GM18499 (cell line): Measurements from ENCODE around the gene MUSTN1.

Source experiments
- ATAC-seq: cut with Tn5 transposase; IDR thresholded peaks from one replicate; pipeline ENCODE4 v1.9.1; 2021; ENCODE audit warnings: moderate number of reproducible peaks; ENCODE audit not compliant: insufficient read depth, unreplicated experiment

Gene MUSTN1

DNA sequence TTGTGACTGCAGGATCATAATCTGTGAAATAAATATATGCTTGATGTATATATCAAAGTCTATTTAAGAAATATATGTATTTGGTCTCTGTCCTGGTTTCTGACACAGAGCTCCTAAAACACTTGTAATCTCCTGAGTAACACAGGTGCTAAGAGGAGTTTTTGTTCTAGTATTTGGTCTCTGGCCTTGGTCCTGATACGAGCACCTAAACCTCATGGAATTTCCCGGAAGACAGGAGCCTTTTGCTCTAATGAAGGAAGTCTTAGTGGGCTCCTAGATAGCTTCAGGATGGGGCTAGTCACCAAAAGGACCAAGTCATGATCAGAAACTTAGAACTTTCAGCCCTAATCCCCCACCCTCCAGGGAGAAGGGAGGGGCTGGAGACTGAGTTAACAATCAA lies 19.2 kb upstream of the MUSTN1 start:
- no peak for ATAC-seq

DNA sequence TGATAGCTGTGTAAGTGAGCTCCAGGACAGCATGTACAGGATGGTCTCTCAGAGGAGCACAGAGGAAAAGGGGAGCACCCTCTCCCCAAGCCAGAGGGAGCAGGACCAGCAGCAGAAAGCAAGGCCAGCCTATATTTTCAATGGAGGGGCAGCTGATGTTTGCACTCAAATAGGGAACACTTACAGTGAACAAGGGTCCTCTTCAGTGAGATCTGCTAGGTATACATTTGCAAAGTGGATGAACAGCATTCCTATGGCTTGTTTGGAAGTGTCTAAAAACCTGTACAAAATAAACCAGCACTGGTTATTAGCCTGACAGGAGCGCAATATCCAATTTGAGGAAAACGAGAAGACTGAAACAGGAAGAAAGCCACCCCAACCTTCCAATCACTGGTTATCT lies 17.6 kb upstream of the MUSTN1 start:
- ATAC-seq, result no peak

DNA sequence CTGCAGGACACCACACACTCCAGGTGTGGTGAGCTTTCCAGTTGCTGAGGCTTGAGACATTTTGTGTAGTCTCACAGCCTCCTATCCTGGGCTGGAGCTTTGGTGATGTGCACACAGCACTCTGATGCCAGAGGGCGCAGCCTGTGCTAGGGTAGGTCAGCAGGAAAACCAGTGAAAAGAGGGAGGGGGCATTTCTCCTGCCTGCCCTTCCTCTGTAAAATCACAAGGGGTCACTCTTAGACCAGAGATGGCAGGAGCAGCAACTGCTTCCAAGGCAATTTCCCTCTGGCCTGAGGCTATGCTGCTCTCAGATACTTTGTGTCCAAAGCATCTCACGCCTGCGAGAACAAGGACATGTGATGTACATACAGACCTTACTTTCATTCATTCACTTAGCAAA lies 16.5 kb upstream of the MUSTN1 start:
- no peak for ATAC-seq

DNA sequence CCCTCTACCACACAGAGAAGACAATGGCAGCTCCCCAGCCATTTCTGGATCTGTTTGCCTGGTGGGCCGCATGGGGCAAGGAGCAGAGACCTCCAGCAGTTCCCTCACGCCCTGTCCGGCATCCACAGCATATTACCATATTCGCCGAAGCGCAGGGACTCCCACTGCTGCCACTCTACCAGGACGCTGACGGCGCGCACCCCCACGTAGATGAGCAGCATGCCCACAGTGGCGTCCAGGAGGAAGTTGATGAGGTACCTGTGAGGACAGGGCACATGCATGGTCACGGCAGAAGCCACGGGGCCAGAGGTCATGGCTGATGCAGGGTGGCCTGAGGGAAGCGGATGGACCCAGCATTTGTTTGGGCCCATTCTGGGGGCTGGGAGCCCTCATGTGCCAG lies 14.8 kb upstream of the MUSTN1 start:
- ATAC-seq, result no peak

DNA sequence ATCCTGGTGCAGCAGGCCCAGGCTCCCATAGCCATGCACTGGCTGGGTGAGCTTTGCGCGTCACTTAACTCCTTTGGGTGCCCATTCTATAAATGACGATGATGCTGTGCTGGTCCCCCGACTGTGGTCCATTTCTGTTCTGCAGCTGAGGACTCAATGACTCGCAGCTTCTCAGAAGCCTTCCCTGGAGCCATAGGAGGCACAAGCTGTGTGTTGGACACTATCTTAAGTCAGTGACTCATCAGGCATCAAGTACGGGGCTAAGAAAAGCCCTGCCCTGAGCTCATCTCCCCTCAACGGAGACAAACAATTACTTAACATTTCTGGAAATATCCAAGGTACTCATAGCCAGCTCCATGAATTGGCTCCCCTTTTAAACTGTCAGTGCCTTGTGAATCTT lies 13.8 kb upstream of the MUSTN1 start:
- no peak for ATAC-seq

DNA sequence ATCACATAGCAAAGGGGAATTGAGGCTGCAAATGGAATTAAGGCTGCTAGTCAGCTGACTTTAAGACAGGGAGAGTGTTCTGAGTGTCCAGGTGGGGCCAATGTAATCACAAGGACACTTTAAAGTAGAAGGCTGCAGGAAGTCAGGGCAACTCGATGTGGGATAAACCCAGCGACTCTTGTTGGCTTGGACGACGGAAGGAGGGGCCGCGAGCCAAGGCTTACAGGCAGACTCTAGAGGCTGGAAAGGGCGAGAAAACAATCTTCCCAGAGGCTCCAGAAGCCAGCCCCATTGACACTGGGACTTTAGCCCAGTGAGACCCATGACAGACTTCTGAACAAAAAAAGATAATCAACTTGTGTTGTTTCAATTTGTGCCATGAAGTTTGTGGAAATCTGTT lies 12.9 kb upstream of the MUSTN1 start:
- ATAC-seq, result no peak

DNA sequence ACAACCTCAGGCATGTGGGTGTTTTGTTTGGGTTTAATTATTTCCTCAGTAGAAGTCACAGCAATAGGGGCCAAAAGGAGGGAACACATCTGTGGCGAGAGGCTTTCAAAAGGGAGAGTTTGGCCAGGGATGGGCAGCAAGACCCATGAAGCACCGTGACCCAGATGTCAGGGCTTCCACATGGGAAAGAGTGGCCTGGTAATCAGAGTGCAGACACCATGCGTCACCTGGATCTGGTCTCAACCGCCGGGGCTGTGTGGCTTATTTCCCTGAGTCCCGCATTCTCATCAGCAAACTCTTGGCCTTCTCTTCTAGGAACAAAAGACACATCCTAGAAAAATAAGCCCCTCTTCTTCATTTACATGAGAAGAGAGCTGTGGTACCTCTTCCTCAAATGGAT lies 12.4 kb upstream of the MUSTN1 start:
- ATAC-seq, result no peak

DNA sequence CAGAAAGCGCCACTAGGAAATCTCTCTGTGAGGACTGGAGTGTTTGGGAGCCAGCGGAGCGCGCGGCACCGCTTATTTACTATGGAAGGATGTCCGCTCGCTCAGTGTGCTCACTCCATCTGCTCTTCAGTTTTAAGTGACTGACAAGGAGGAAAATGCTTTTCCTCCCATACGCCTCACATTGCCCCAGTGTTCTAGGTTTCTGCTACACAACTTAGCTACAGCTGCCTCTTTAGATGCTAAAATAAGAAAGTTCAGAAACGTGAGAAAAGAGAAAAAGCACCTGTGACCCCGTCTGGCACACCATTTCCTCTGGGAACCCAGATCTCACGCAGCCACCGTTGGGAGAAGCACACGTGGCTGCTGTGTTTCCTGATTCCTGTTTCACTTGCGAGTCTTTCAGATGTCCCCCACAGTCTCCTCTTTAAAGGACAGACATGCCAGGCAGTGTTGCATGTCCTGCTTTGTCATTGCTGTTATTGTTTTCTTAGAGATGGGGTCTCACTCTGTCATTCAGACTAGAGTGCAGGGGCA lies 11.7 kb upstream of the MUSTN1 start:
- ATAC-seq, result no peak

DNA sequence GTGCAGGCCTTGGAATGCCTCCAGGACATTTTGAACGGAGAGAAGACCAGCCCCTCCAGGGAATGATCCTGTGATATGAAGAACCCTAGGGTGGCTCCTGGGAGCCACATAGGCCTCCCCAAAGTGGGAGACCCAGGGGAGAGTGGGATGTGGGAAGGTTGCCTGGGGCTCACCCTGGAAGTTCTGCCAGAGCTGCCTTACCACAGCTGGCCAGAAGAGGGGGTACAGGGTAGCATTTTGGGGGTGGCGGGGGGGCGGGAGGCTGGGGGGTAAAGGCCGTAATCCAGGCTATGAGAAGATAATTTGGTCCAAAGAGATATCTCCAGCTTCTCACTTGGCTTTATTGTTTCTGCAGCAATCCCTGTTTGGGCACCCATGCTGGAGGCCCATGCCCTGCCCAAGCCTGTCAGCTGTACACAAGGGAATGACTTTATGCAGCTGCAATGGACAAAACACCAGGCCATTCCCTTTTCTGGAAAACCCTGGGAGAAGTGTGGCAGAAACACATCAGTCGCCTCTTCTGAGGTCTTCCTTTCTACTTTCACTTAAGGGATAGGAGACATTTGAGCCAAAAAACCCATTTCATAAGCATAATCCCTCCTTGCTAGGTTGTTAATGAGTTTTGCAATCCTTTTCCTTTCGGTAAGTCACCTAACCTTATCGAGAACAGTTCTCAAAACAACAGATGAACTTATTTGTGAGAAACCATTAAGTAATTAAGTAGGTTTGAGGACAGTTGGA lies 11.0 kb upstream of the MUSTN1 start:
- ATAC-seq, result no peak

DNA sequence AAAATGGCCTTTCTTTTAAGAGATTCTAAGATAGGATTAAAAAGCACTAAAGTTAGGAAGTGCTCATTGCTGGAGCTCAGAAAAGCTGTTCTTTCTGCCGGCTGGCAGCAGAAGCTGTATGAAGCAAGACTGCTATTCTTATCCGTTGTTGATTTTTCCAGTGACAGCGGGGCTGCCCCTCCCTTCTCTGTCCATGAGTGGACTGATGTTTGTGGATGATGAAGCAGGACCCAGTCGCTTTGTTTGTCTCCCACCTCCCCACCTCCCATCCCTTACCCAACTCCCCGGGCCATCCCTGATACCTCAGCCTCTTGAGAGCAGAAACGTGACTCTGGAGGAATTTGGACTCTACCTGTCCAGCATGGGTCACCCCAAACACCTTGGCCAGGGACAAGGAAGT lies 10.3 kb upstream of the MUSTN1 start:
- no peak for ATAC-seq

DNA sequence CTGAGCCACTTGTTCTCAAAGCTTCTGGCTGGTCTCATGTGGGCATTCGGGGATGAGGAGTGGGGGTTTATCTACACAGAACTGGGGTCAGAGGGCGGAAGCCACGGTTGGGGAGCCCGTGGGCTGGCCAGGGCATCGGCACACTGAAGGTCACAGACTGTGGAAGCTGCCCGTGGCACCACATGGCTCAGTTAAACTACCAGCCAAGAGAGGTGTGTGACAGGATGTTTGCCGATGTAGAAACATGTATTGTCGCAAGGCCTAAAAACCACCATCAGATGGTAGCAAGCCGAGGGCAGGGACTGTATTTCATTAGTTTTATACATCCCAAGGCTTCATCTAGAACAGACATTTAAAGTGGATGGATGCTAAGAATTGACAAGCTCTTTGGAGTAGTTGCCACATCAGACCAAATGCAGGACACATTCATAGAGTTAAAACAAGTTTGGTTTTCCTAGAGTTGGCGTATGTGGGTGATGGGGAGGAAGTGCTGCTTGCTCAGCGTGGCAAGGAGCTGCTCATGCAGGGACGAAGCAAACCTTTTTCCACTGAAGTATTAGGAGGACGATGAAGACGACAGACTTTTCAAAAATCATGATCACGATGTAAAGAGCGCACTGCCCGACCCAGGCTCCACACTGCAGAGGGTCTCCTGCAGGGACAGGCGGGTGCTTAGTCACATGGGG lies 9.6 kb upstream of the MUSTN1 start:
- no peak for ATAC-seq

DNA sequence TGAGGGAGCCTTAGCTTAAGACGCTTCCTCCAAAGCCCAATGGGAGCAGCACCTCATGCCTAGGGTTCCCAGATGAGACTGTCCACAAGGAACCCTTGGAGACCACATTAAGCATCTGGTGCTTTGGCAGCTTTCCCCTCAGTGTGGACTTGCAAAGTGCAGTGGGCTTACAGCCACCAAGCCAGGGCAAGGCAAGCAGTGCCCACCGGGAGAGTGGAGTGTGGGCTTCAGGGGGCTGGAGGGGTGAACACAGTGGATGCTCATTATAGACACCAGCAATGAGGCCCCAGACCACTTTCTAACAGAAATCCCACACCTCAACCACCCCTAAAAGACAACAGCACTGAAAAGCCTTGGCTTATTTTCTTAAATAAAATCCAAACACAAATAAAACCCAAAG lies 9.1 kb upstream of the MUSTN1 start:
- ATAC-seq, result no peak

DNA sequence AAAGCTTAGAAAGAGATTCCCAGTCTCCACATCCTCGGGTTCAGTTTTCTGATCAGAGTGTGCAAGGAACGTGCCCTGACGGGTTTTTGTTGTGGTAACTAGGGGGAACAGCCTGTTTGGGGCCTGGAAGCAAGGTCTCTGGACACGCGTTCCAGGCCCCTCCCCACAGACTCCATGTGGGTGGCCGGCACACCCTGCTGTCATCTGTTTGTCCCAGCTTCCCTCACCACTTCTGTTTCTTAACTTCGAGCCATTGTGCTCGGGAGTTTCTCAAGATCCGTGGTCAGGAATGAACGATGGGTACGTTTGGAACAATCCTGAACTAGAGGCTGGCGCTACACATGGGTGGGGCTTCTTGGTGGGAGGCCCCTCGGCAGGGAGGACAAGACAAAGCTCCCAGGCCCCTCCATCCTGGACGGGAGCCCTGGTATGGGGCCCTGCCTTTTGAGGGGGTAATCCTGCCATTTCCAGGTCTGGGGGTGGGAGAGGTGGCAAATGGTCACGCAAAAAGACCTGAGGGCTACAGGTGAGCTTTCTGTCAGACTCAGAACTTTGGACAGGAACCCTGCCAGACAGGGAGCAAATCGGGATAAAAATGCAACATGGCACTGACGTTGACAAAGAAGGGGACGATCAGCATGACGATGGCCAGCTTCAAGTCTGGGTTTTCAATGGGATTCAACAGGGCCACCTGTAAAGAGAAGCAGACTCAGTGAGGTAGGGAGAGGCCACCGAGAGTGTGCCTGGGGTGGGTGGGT lies 8.5 kb upstream of the MUSTN1 start:
- no peak for ATAC-seq

DNA sequence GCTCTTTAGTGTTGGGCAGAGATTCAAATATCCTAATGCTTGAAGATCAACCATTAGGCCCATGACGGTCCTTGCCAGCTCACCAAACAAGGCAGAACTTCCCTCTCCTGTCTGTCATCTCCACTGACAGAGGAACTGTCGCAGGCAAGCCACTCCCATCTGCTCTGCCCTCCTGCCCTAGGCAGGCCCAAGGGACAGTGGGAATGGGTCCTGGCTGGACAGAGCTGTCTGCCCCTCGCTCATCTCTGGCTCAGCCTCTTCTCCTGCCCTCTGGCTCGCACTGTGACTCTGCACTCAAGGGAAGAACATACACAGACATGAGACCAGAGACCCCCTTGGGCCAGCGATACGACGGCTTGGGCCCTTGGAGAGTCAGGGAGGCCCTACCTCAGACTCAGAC lies 7.6 kb upstream of the MUSTN1 start:
- no peak for ATAC-seq

DNA sequence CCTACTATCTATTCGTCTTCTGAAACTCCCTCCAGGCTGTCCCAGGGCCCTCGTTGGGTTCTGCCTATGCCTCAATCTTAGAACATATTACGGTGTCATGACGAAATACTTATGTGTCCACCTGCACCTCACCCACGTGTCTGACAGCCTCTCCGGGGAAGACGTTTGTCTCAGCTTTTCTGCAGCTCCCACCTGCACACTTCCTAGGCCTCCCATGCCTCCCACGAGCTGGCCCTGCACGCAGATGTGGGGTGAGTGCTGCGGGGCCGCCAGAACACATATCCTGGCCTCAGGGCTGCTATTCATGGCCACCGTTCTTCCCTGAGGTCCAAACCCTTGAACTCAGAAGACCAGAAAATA lies 7.1 kb upstream of the MUSTN1 start:
- ATAC-seq, result no peak

DNA sequence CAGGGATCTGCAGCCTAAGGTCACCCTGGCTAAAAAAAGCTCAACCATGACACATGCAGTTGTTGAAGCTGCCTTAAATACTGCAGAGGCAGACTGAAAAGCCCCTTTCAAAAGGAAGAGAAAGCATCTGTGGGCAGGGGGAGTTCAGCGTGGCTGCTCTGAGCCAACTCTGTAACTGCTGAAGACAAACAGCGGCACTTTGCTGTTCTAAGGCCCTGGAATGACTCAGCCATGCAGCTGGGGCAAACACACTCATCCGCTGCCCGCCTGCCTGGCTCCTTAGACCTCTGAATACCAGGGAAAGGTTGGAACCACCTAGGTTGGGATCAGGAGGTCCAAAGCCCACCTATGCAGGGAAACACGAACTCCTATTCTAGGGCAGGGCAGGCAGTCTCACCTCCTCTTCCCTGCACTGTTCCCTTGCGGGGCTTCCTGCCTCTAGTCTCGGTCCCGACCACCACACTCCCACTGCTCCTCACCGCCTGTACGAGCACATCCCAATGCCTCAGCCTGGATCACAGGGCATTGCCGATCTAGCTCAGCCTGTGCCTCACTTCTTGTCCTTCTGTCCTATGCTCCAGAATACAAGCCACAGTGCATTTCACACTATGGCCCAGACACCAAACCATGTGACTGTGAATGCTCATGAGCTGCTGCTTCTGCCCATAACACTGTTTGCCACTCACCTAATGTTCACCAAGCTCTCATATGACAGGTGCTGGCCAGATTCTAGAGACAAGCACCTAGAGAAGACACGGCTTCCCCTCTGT lies 6.6 kb upstream of the MUSTN1 start:
- no peak for ATAC-seq

DNA sequence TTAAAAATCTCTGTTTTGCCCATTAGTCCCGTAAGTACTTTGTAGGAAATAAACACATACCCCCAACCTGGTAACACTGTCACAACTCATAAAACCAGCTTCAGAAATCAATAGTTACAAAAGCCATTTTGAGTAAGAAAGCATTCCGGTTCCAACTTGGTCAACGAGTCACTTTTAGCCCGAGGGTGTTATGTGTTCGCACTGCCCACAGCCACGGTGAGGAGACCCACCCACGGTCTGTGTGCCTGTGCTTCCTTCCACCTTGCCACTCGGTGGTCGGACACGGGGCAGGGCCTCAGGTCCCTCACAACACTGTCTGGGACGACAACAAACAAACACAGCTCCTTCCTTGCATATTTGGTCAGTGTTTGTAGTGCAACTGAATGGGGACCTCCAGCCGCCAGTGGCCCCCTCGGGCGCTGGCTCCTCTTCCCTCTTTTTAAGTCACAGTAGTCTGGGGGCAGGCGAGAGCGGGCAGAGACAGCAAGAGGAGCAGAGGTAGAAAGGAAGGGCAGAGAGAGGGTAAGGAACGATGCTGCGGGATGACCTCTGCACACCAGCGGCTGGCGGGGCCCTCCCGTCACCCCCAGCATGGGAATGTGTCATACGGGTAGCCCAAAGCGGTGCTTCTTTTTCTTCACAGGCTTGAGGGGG lies 5.2 kb upstream of the MUSTN1 start:
- no peak for ATAC-seq

DNA sequence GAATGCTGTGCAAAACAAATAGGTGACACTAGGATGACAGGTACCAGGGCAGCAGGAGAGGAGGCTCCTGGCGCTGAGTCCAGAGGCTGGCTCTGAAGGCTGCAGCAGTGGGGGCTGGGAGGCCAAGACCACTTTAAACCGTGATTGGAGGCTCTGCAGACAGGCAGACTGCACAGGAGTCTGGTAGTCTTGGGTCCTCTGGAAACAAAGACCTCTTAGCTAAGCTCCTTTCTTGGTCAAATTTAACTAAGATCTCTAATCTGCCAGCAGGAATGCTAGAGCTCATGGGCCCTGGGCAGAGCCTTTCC lies 4.4 kb upstream of the MUSTN1 start:
- ATAC-seq, result no peak

DNA sequence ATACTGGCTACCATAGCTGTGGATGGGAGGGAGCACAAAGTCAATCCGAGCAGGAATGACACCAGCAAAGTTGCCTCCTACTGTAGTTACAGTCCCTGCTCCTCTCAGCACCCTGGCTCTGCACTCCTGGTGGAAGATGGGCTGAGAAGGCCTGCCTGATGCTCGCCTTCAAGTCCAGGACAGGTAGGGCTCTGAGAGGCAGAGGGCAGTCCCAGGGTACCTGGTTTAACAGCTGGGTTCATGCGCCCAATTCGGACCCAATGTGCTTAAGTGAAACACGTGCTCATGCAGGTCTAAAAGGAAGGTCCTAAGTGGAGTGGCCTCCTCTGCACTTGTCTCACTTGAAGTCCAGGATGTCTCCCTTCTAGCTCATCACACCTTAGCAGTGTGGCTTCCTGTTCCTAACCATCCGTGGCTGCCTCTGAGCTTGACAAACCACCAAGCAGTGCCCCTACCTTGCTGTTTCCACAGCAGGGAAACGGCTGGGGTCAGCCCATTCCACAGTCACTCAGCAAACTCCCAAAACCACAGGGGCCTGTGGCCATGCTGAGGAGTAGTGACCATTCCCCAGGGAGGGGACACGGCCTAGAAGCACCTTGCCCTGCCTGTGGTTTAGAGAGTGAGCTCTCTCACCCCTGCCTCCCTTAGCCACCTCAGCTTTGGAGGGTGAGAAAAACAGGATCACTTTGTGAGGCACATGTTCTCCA lies 3.9 kb upstream of the MUSTN1 start:
- ATAC-seq, result no peak

DNA sequence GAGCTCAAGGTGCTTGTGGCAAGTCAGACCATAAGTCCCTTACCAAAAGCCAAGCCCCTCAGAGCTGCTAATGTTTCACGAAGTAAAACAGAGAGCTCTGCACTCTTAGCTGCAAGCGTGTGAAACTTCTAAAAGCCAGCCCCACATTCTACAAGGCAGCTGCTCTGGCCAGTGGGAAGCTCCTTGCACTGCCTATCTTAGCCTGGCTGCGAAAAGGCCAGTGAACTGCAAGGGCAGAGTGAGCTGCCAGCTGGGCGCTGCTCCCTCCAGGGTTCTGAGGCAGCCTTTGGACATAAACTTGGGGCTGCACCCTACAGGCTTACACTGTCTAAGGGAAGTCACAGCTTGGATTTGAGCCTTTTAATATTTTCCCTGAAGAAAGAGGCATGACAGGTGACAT lies 2.2 kb upstream of the MUSTN1 start:
- ATAC-seq, result no peak
